Measurements from ENCODE around the gene HIRA. TPM values are rescaled to one million over a fixed set of nuclear protein-coding genes. Genes with fewer than 3 reads are reported as not detected.

Gene HIRA
- polyA plus RNA-seq, 1 experiment: 17.1 TPM

- Histone ChIP-seq H3K27me3 (ENCODE audit: control insufficient read depth, insufficient read depth, low read length) (no peaks in the 10 kb centered on the region), H3K4me3 (ENCODE audit: low read depth, low read length) (no peak overlapping the region), H3K9me3 (ENCODE audit: control insufficient read depth, insufficient read depth, low read length) (no peaks in the 10 kb centered on the region), H3K27ac (ENCODE audit: low read depth, low read length) (no peak overlapping the region)
- CTCF ChIA-PET: interaction anchor here (0.9 kb wide), 1 partner anchor 178 kb away, joined by 3 read pairs; no protein-coding TSS in a partner anchor
- POLR2A ChIA-PET: interaction anchor here (0.7 kb wide), 1 partner anchor 30 kb away, joined by 3 read pairs; no protein-coding TSS in a partner anchor
- no peak for TF ChIP-seq CTCF (IDR thresholded peaks at IDR 0.05; ENCODE audit: low read depth, low read length)
- no peak for DNase-seq (ENCODE audit: low read depth, low spot score)
These were observed 20.0 kb upstream of the HIRA start for GRCh38 chr22:19451570-19451969.

DNA sequence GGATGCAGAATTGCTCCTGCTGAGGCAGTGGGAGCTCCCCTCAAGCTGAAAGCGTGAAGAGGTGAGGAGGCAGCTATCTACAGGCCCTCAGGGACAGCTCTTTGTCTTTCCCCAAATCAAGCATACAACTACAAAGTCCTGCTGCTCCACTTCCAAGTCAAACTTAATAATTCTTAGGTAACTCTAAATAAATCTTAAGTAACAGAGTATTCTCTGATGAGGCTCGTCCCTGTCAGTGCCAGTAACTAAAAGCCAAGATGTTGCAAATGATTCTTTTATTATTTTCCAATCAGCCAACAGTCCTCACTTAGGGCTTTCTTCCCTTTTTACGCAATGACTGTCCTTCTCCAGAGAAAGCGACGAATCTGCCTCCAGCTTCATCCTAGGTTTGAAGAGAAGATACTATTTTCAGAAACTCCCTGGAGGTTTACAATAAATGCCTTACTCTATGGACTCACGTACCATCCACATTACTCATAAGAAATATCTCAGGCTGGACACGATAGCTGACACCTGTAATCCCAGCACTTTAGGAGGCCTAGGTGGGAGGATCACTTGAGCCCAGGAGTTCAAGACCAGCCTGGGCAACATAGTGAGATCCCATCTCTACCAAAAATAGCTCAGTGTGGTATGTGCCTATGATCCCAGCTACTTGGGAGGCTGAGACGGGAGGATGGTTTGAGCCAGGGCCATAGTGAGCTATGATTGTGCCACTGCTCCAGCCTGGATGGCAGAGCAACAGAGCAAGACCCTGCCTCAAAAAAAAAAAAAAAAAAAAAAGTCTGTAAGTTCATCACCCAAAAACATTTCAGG is 19.0 kb upstream of the HIRA start:
- no peaks in the 10 kb centered on the region for H3K27me3 ChIP-seq (ENCODE audit: control insufficient read depth, insufficient read depth, low read length)
- CTCF ChIA-PET: interaction anchor here (0.9 kb wide), 2 partner anchors 179 to 271 kb away, joined by 3 read pairs; no protein-coding TSS in a partner anchor
- H3K4me3 ChIP-seq (ENCODE audit: low read depth, low read length): no peak overlapping the region
- POLR2A ChIA-PET: interaction anchor here (0.7 to 1.0 kb wide), 4 partner anchors 16 to 441 kb away, joined by 3 to 7 read pairs (median 4); partner anchors contain the start of genes HIRA and MRPL40
- TF ChIP-seq CTCF (IDR thresholded peaks at IDR 0.05; ENCODE audit: low read depth, low read length): no peak
- no peak for DNase-seq (ENCODE audit: low read depth, low spot score)
- H3K27ac ChIP-seq (ENCODE audit: low read depth, low read length): no peak overlapping the region
- no peaks in the 10 kb centered on the region for H3K9me3 ChIP-seq (ENCODE audit: control insufficient read depth, insufficient read depth, low read length)

DNA sequence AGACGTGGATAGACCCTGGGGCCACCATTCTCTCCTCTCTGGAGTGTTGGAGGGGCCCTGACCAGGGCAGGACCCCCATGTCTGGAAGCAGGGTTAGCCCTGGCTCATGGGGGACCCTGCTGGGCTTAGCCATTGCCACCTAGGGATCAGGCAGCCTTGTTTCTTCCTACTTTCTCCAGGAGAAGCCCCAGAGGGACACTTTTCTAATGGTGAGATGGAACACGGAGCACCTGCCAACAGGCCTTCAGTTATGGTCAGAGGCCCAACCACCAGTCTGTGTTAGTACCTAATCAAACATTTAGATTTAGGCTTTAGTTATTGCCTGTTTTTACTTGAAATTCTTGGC is 17.9 kb upstream of the HIRA start:
- DNase-seq (ENCODE audit: low read depth, low spot score): no peak
- Histone ChIP-seq H3K9me3 (ENCODE audit: control insufficient read depth, insufficient read depth, low read length) (no peaks in the 10 kb centered on the region), H3K27ac (ENCODE audit: low read depth, low read length) (no peak overlapping the region), H3K4me3 (ENCODE audit: low read depth, low read length) (no peak overlapping the region), H3K27me3 (ENCODE audit: control insufficient read depth, insufficient read depth, low read length) (no peaks in the 10 kb centered on the region)
- no peak for TF ChIP-seq CTCF (IDR thresholded peaks at IDR 0.05; ENCODE audit: low read depth, low read length)
- ChIA-PET CTCF (no interaction called here), POLR2A (no interaction called here)

DNA sequence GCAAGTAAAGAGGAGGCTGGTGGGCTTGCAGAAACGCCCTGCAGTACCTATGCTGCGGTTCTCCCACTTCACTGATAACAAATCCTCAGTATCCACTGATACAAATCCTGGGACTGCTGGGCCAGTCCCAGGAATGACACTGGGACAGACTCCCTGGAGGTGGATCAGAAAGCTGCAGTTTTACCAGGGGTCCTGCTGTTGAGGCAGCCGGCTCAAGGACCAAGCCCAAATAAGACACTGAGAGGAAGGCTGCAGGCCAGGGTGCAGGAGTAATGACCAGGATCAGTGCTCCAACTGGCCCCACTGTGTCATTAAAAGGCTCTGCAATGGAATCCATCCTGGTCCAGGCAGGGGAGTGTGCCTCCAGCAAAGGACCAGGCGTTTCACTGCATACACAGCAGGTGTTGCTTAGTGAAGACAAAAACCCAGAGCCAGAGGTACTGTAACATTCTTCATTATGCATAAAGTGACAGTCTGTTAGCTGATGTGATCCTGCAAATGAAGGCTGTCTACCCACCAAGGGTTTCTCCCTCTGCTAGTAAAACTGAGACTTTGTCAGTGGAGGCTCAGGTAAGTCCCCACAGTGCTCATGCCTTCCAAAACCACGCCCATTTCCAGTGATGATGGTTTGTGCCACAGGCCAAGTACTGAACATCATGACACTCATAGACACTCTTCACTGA is 17.3 kb upstream of the HIRA start:
- no peak for TF ChIP-seq CTCF (IDR thresholded peaks at IDR 0.05; ENCODE audit: low read depth, low read length)
- Histone ChIP-seq H3K4me3 (ENCODE audit: low read depth, low read length) (0 out of 2 replicates have a peak overlapping the region, but pooled peaks have one; percentile 1), H3K9me3 (ENCODE audit: control insufficient read depth, insufficient read depth, low read length) (no peaks in the 10 kb centered on the region), H3K27me3 (ENCODE audit: control insufficient read depth, insufficient read depth, low read length) (no peaks in the 10 kb centered on the region), H3K27ac (ENCODE audit: low read depth, low read length) (no peak overlapping the region)
- ChIA-PET POLR2A (no interaction called here), CTCF (no interaction called here)
- DNase-seq (ENCODE audit: low read depth, low spot score): no peak
